Ovary (tissue), 9 donors: ENCODE measurements around the gene ESYT2. TPM values are rescaled to one million over a fixed set of nuclear protein-coding genes. Genes with fewer than 3 reads are reported as not detected.

ENCODE experiments used
- DNase-seq, 5 donors: peaks; one replicate each; pipeline ENCODE4 v3.0.0-alpha.2; 2019 to 2020
- H3K27ac ChIP-seq, 2 donors: fragments of 200-600 bp; one replicate each; pipeline versions ENCODE4 v1.5.1 to v1.8.0; 2019 to 2022
- H3K27me3 ChIP-seq: fragments of 200-600 bp; one replicate; pipeline ENCODE4 v1.8.0; 2022
- H3K36me3 ChIP-seq: fragments of 200-600 bp; sonication (generic); one replicate; pipeline ENCODE4 v1.5.1; 2019
- H3K4me1 ChIP-seq: one replicate; pipeline ENCODE4 v1.8.1; 2013; ENCODE audit warnings: mild to moderate bottlenecking, moderate library complexity; ENCODE audit not compliant: insufficient read depth
- H3K4me3 ChIP-seq: fragments of 200-600 bp; sonication (generic); one replicate; pipeline ENCODE4 v1.5.1; 2017
- H3K9me3 ChIP-seq, 2 donors: fragments of 200-600 bp in 1 of 2; sonication (generic) in 1 of 2; one replicate each; pipeline versions ENCODE4 v1.5.1 to v1.8.1; 2013 to 2019; ENCODE audit warnings: mild to moderate bottlenecking in 1 of 2, moderate library complexity in 1 of 2
- EP300 ChIP-seq: sonication (generic); formaldehyde crosslinking; IDR thresholded peaks from one replicate; pipeline ENCODE4 v1.6.1; 2017; ENCODE audit warnings: antibody characterized with exemption
- POLR2A ChIP-seq: fragments of 450-650 bp; IDR thresholded peaks from one replicate; pipeline ENCODE4 v1.6.1; 2017; ENCODE audit warnings: antibody characterized with exemption, mild to moderate bottlenecking, moderate library complexity
- WGBS, 3 donors: extraction: QIAGEN DNeasy Blood & Tissue Kit in 1 of 3; methylation state at CpG; one replicate each; pipeline versions ENCODE4 v1.1.5 to v1.1.7; 2013 to 2017; 5-methylcytosine and 5-hydroxymethylcytosine counted together
- intact Hi-C, 4 donors: fragments of 100-400 bp; cut with DNase I; formaldehyde crosslinking; loops; one replicate each; pipeline versions ENCODE4 v1.11.0 to v1.15.1; 2022 to 2023
- polyA plus RNA-seq, 2 donors: library from polyadenylated mRNA; stranded (reverse); fragments of 200-250 nt in 1 of 2; fragments of 350-450 nt in 1 of 2; fragmentation: Illumina TruSeq in 1 of 2; extraction: RNeasy Lipid Tissue Mini Kit (QIAGEN cat#74804) in 1 of 2; gene quantifications; one replicate each; pipeline ENCODE4 v1.2.3, GENCODE V29; 2013 to 2014
- total RNA-seq, 7 donors: library from RNA; depleted of rRNA in 2 of 7; stranded (reverse); fragments of >200 nt in 2 of 7; fragmentation: NEBNext Ultra II Directional in 3 of 7; extraction: Animal tissue kit (Norgen Biotek cat#: 25700) in 3 of 7; gene quantifications; one replicate each; pipeline versions ENCODE4 v1.1.0 to v1.2.4, GENCODE V29; 2016 to 2023
- TF ChIP-seq, protein P1 (sequence below), 3 donors: fragments of 450-650 bp in 2 of 3; fragments of 200-600 bp in 1 of 3; IDR thresholded peaks; one replicate each; pipeline versions ENCODE4 v1.5.1 to v1.8.0; 2016 to 2022; ENCODE audit warnings: antibody characterized with exemption in 3 of 3, mild to moderate bottlenecking in 1 of 3
- donor health status: DM: no; HTN: no; CAD: no; lungs with moderate emphysema.
- donor health status: DM: no; HTN: no; CAD: no.
- donor health status: Bipolar disorder and iron deficiency.
- donor health status: DM: yes; HTN: yes; CAD: no.
- donor health status: DM: no; HTN: no; CAD: no.
- donor health status: DM: yes; HTN: yes; CAD: no.

ESYT2 gene
- total and polyA plus RNA-seq, 9 donors = 42.7 to 147 (median 91.6) TPM

DNA sequence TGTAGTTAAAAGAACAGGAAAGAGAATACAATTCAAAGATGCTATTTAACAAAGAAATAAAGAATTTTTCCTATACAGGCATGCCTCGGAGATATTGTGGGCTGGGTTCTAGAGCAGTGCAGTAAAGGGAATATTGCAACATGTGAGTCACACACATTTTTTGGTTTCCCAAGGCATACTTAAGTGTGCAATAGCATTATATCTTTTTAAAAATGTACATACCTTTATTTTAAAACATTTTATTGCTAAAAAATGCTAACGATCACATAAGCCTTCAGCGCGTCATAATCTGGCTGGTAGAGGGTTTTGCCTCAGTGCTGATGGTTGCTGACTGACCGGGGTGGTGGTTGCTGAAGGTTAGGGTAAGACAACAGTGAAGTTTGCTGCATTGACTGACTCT lies 54.4 kb downstream of the ESYT2 start:
- Histone ChIP-seq H3K27me3 (no peaks in the 10 kb centered on the region), H3K4me3 (no peak overlapping the region), H3K4me1 (peaks cover 6% of the 10 kb centered on the region), H3K36me3 (no peaks in the 10 kb centered on the region), H3K27ac (no peak overlapping the region), H3K9me3 (no peaks in the 10 kb centered on the region)
- intact Hi-C loops = no loop called here
- no peak for TF ChIP-seq EP300
- no peak for TF ChIP-seq POLR2A
- TF ChIP-seq, protein P1, sequence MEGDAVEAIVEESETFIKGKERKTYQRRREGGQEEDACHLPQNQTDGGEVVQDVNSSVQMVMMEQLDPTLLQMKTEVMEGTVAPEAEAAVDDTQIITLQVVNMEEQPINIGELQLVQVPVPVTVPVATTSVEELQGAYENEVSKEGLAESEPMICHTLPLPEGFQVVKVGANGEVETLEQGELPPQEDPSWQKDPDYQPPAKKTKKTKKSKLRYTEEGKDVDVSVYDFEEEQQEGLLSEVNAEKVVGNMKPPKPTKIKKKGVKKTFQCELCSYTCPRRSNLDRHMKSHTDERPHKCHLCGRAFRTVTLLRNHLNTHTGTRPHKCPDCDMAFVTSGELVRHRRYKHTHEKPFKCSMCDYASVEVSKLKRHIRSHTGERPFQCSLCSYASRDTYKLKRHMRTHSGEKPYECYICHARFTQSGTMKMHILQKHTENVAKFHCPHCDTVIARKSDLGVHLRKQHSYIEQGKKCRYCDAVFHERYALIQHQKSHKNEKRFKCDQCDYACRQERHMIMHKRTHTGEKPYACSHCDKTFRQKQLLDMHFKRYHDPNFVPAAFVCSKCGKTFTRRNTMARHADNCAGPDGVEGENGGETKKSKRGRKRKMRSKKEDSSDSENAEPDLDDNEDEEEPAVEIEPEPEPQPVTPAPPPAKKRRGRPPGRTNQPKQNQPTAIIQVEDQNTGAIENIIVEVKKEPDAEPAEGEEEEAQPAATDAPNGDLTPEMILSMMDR (IDR thresholded peaks at IDR 0.05) = no peak
- no peak for DNase-seq
- WGBS, 3 donors = 94 to 96% (median 95%) methylated on average over 5 of the region's 5 CpGs

DNA sequence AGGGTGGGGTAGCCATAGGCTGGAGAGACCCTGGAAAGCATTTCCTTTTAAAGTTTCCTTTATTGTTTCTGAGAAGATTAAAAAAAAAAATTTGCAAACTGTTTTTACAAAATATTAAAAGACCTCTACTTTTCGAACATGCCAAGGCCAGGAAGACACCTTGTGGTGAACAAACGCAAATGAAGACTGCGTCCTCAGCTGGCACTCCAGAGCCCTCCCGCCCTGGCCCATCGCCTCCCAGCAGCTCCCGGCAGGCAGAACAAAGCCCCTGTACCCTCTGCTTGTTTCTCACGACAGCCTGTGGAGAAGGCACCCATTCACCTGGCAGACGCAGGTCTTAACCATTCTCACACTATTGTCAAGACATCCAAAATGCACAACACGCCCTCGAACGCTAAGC lies 56.4 kb downstream of the ESYT2 start:
- intact Hi-C loops = no loop called here

DNA sequence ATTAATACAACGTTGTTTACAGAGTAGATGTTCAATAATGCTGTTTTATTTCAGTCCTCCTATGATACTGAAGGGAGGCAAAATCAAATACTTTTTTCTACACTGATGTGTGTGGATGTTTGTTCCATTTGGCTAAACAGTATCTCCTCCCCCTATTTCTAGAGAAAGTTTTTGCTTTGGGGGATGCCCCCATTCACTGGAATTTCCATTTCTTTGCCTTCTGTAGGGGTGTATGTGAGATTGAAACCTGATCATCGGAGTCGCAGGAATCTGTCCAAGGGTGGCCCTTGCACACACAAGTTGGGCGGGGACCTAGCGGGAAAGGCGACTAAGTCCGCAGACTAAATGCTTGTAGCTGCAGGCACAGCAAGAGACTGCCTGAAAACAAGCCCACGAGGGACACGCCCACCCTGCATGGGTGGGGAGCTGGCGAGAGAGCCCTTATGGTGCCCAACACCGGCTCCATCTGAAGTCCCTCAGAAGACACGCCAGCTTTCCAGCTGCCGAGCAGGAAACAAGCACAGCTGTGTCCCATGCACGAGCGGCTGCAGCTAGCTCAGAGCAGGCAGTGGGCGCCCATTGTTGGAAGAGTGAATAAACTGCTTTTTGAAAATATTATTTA lies 58.0 kb downstream of the ESYT2 start:
- Histone ChIP-seq H3K36me3 (no peaks in the 10 kb centered on the region), H3K4me3 (no peak overlapping the region), H3K9me3 (no peaks in the 10 kb centered on the region), H3K27ac (no peak overlapping the region), H3K27me3 (no peaks in the 10 kb centered on the region), H3K4me1 (no peaks in the 10 kb centered on the region)
- no peak for DNase-seq
- intact Hi-C loops = no loop called here
- TF ChIP-seq EP300 = no peak
- TF ChIP-seq, protein P1 (IDR thresholded peaks at IDR 0.05) = no peak
- TF ChIP-seq POLR2A = no peak
- 90 to 94% (median 92%) methylated on average over 16 of the region's 16 CpGs for WGBS, 3 donors

More for the DNA sequence above, 56.4 kb downstream of the ESYT2 start:
- H3K4me3 ChIP-seq = no peak overlapping the region
- TF ChIP-seq POLR2A (no peak), EP300 (no peak)
- TF ChIP-seq, protein P1 (IDR thresholded peaks at IDR 0.05) = no peak
- 86 to 87% (median 86%) methylated on average over 11 of the region's 11 CpGs for WGBS, 3 donors
- H3K4me1 ChIP-seq = no peaks in the 10 kb centered on the region
- no peaks in the 10 kb centered on the region for H3K27me3 ChIP-seq
- no peaks in the 10 kb centered on the region for H3K9me3 ChIP-seq
- no peak overlapping the region for H3K27ac ChIP-seq
- H3K36me3 ChIP-seq = no peaks in the 10 kb centered on the region
- DNase-seq = no peak

DNA sequence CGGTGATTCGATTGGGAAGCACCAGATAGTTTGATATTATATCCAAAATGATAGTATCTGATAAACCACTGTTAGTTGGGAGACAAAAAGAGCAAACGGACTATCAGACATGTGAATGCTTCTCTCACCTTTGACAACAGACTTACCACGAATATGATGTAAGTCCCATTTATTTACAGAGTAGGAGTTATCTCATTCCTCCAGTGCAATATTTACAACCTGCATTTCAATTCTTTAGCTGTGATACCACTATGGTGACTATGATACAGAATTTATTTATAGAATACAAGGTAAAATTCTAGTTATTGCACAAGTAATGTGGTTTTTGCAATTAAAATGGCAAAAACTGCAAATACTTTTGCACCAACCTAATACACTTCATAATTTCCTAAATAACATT lies 61.6 kb downstream of the ESYT2 start:
- H3K36me3 ChIP-seq = no peaks in the 10 kb centered on the region
- H3K27ac ChIP-seq = no peak overlapping the region
- H3K4me3 ChIP-seq = no peak overlapping the region
- no peak for DNase-seq
- intact Hi-C loops = no loop called here
- no peaks in the 10 kb centered on the region for H3K9me3 ChIP-seq
- H3K4me1 ChIP-seq = no peaks in the 10 kb centered on the region
- WGBS, 3 donors = 81 to 90% (median 84%) methylated on average over 4 of the region's 4 CpGs
- no peaks in the 10 kb centered on the region for H3K27me3 ChIP-seq
- TF ChIP-seq POLR2A (no peak), EP300 (no peak)
- TF ChIP-seq, protein P1 (IDR thresholded peaks at IDR 0.05) = no peak
